HCT116 (cell line): ENCODE data around the gene EYA4. TPM values are rescaled to one million over a fixed set of nuclear protein-coding genes. Genes with fewer than 3 reads are reported as not detected.

Experiments used
- ATAC-seq: fragments of 200-7000 bp; cut with Tn5 transposase; 2 replicates; pipeline ENCODE4 v1.9.1; 2020; ENCODE audit warnings: mild to moderate bottlenecking, moderate library complexity
- BruUV-seq: library from RNA; stranded (reverse); fragments of 400-500 nt; replicated peaks from 2 replicates; lab custom pipeline; 2021; lab: Mats Ljungman, UMichigan
- CTCF ChIA-PET: fragments of 300-600 bp; sonication (Branson Sonifier 250); formaldehyde crosslinking; loops from one replicate; lab custom pipeline; 2021; ENCODE audit warnings: antibody characterized with exemption; lab: Charles Lee
- POLR2A ChIA-PET: fragments of 300-600, 350-600 bp; sonication (Branson Sonifier 250); formaldehyde crosslinking; loops from one replicate; lab custom pipeline; 2021; ENCODE audit warnings: antibody characterized with exemption; lab: Charles Lee
- RAD21 ChIA-PET, 2 experiments: fragments of 300-600 bp; sonication (Branson Sonifier 250); formaldehyde crosslinking; loops; one replicate each; lab custom pipeline; 2023; ENCODE audit warnings: low total read pairs in 2 of 2; ENCODE audit not compliant: uncharacterized antibody in 2 of 2, unreplicated experiment in 2 of 2, low non-redundant PET in 1 of 2; lab: Charles Lee
- DNase-seq: peaks from one replicate; pipeline ENCODE4 v3.0.0-alpha.2; 2010; ENCODE audit warnings: low read depth, low spot score
- H2AFZ ChIP-seq: fragments of 200-600 bp; shearing (Covaris generic), sonication (generic); 2 replicates; pipeline ENCODE4 v1.6.1; 2017; ENCODE audit warnings: low read depth, mixed run types, mixed read lengths, antibody characterized with exemption, low read length; ENCODE audit not compliant: poor library complexity, severe bottlenecking
- H3K27ac ChIP-seq: 2 replicates; pipeline ENCODE4 v1.5.1; 2012; ENCODE audit warnings: low read depth, low read length
- H3K27me3 ChIP-seq: fragments of 200-600 bp; sonication (generic); 2 replicates; pipeline ENCODE4 v1.6.1; 2016; ENCODE audit warnings: mixed run types, low read length, mixed read lengths; ENCODE audit not compliant: insufficient read depth
- H3K36me3 ChIP-seq, 2 experiments: fragments of 200-500 bp in 1 of 2; fragments of 200-600 bp in 1 of 2; sonication (Bioruptor generic) in 1 of 2; sonication (generic) in 1 of 2; 2 replicates each; pipeline versions ENCODE4 v1.5.1 to v1.6.1; 2014 to 2016; ENCODE audit warnings: low read length in 2 of 2, inconsistent platforms in 1 of 2, mixed read lengths in 1 of 2, mixed run types in 1 of 2; ENCODE audit not compliant: insufficient read depth in 2 of 2, control insufficient read depth in 1 of 2
- H3K4me1 ChIP-seq, 2 experiments: fragments of 200-600 bp in 1 of 2; sonication (generic) in 1 of 2; 2 replicates each; pipeline versions ENCODE4 v1.5.1 to v1.6.1; 2012 to 2017; ENCODE audit warnings: low read length in 2 of 2, inconsistent platforms in 1 of 2, mild to moderate bottlenecking in 1 of 2, mixed read lengths in 1 of 2, mixed run types in 1 of 2, moderate library complexity in 1 of 2; ENCODE audit not compliant: insufficient read depth in 2 of 2, control insufficient read depth in 1 of 2
- H3K4me2 ChIP-seq: fragments of 200-600 bp; sonication (generic); 2 replicates; pipeline ENCODE4 v1.6.1; 2017; ENCODE audit warnings: mixed run types, low read length, mixed read lengths
- H3K4me3 ChIP-seq, 2 experiments: fragments of 200-600 bp in 1 of 2; sonication (generic) in 1 of 2; replicated peaks in 1 of 2; 2 replicates each; pipeline ENCODE4 v1.5.1; 2011 to 2016; ENCODE audit warnings: low read length in 2 of 2, control low read depth in 1 of 2, low read depth in 1 of 2, mild to moderate bottlenecking in 1 of 2, mixed read lengths in 1 of 2, mixed run types in 1 of 2
- H3K79me2 ChIP-seq: fragments of 200-600 bp; sonication (generic); 2 replicates; pipeline ENCODE4 v1.6.1; 2017; ENCODE audit warnings: mild to moderate bottlenecking, mixed run types, low read length, moderate library complexity, mixed read lengths; ENCODE audit not compliant: insufficient read depth
- H3K9ac ChIP-seq: fragments of 200-600 bp; sonication (generic); 2 replicates; pipeline ENCODE4 v1.6.1; 2016; ENCODE audit warnings: low read length, mixed read lengths
- H3K9me2 ChIP-seq: fragments of 200-600 bp; sonication (generic), shearing (Covaris generic); 2 replicates; pipeline ENCODE4 v1.6.1; 2017; ENCODE audit warnings: mixed run types, mild to moderate bottlenecking, moderate library complexity; ENCODE audit not compliant: insufficient read depth
- H3K9me3 ChIP-seq, 2 experiments: fragments of 200-500 bp in 1 of 2; fragments of 200-600 bp in 1 of 2; sonication (Bioruptor generic) in 1 of 2; sonication (generic) in 1 of 2; 2 replicates each; pipeline ENCODE4 v1.6.1; 2014 to 2017; ENCODE audit warnings: low read length in 2 of 2, mixed read lengths in 2 of 2, inconsistent platforms in 1 of 2, low read depth in 1 of 2, mild to moderate bottlenecking in 1 of 2, mixed run types in 1 of 2, moderate library complexity in 1 of 2; ENCODE audit not compliant: control insufficient read depth in 1 of 2, insufficient read depth in 1 of 2
- H4K20me1 ChIP-seq: fragments of 200-600 bp; sonication (generic), shearing (Covaris generic); 2 replicates; pipeline ENCODE4 v1.6.1; 2017; ENCODE audit warnings: mixed run types, mild to moderate bottlenecking, moderate library complexity; ENCODE audit not compliant: insufficient read depth
- CBX3 ChIP-seq: IDR thresholded peaks from 2 replicates; pipeline ENCODE4 v1.6.1; 2012; ENCODE audit warnings: low read depth
- CTCF ChIP-seq, 3 experiments: fragments of 200-600 bp in 1 of 3; sonication (generic) in 1 of 3; IDR thresholded peaks in 2 of 3; conservative IDR thresholded peaks in 1 of 3; 2 replicates each; pipeline ENCODE4 v1.5.1; 2012 to 2017; ENCODE audit warnings: low read depth in 2 of 3, low read length in 2 of 3, antibody characterized with exemption in 1 of 3, borderline replicate concordance in 1 of 3, control low read depth in 1 of 3, mild to moderate bottlenecking in 1 of 3, mixed read lengths in 1 of 3, mixed run types in 1 of 3, moderate library complexity in 1 of 3; ENCODE audit not compliant: insufficient read depth in 1 of 3
- EGR1 ChIP-seq: IDR thresholded peaks from 2 replicates; pipeline ENCODE4 v1.6.1; 2012; ENCODE audit warnings: low read depth
- ELF1 ChIP-seq: IDR thresholded peaks from 2 replicates; pipeline ENCODE4 v1.6.1; 2012; ENCODE audit warnings: low read depth, borderline replicate concordance
- FOSL1 ChIP-seq: IDR thresholded peaks from 2 replicates; pipeline ENCODE4 v1.6.1; 2012; ENCODE audit warnings: low read depth
- JUND ChIP-seq: IDR thresholded peaks from 2 replicates; pipeline ENCODE4 v1.6.1; 2012
- POLR2A ChIP-seq: IDR thresholded peaks from 2 replicates; pipeline ENCODE4 v1.7.0; 2011; ENCODE audit warnings: borderline replicate concordance; ENCODE audit not compliant: insufficient read depth, insufficient read length; ENCODE audit errors: extremely low read depth
- REST ChIP-seq: IDR thresholded peaks from 2 replicates; pipeline ENCODE4 v1.6.1; 2012; ENCODE audit warnings: low read depth
- SP1 ChIP-seq: IDR thresholded peaks from 2 replicates; pipeline ENCODE4 v1.6.1; 2012; ENCODE audit warnings: low read depth
- SRF ChIP-seq: IDR thresholded peaks from 2 replicates; pipeline ENCODE4 v1.6.1; 2012; ENCODE audit warnings: low read depth
- TCF7L2 ChIP-seq: IDR thresholded peaks from 2 replicates; pipeline ENCODE4 v1.7.0; 2011; ENCODE audit warnings: borderline replicate concordance, inconsistent platforms; ENCODE audit not compliant: insufficient read depth, insufficient read length; ENCODE audit errors: extremely low read depth
- YY1 ChIP-seq: IDR thresholded peaks from 2 replicates; pipeline ENCODE4 v1.6.1; 2011; ENCODE audit warnings: low read length, low read depth, moderate library complexity, mild to moderate bottlenecking; ENCODE audit not compliant: insufficient replicate concordance; ENCODE audit errors: extremely low read depth
- ZNF274 ChIP-seq: fragments of 200-500 bp; sonication (Bioruptor generic); IDR thresholded peaks from 2 replicates; pipeline ENCODE4 v1.6.1; 2014; ENCODE audit warnings: mild to moderate bottlenecking, low read depth, low read length, inconsistent platforms
- intact Hi-C: fragments of 100-400 bp; cut with micrococcal nuclease; formaldehyde crosslinking; loops from 2 replicates; pipeline ENCODE4 v1.10.0; 2022
- total RNA-seq: library from RNA; stranded (reverse); gene quantifications from one replicate; pipeline ENCODE4 v1.2.1, GENCODE V29; 2021; ENCODE audit not compliant: unreplicated experiment

The EYA4 gene
- total RNA-seq, 1 experiment from 2014 or later: not detected

GRCh38 chr6:133274813-133275212, 33.7 kb downstream of the EYA4 start (continued):
- TF ChIP-seq SRF (no peak), FOSL1 (no peak), JUND (no peak), CTCF (IDR thresholded peaks at IDR 0.05 in 2 of 3, conservative IDR thresholded peaks at IDR 0.05 in 1 of 3; ENCODE audit: borderline replicate concordance in 1 of 3, insufficient read depth in 1 of 3, low read depth in 2 of 3, low read length in 2 of 3) (no peak), ZNF274 (no peak)

- Histone ChIP-seq H2AFZ (no peak overlapping the region), H3K36me3 (no peaks in the 10 kb centered on the region), H3K79me2 (no peaks in the 10 kb centered on the region), H3K9me2 (no peaks in the 10 kb centered on the region), H4K20me1 (no peaks in the 10 kb centered on the region), H3K4me2 (no peak overlapping the region), H3K27ac (no peak overlapping the region), H3K27me3 (no peaks in the 10 kb centered on the region; the same call in 1 of the 2 replicates), H3K4me3 (no peak overlapping the region), H3K4me1 (no peaks in the 10 kb centered on the region), H3K9ac (no peak overlapping the region), H3K9me3 (no peaks in the 10 kb centered on the region)
- ChIA-PET POLR2A (no interaction called here), CTCF (no interaction called here), RAD21 (no interaction called here)
- intact Hi-C loops: no loop called here
- BruUV-seq: no TSS peak
- ATAC-seq (no peak), DNase-seq (no peak)
- TF ChIP-seq EGR1 (no peak), ELF1 (no peak), SP1 (no peak), CTCF (IDR thresholded peaks at IDR 0.05 in 2 of 3, conservative IDR thresholded peaks at IDR 0.05 in 1 of 3; ENCODE audit: borderline replicate concordance in 1 of 3, insufficient read depth in 1 of 3, low read depth in 2 of 3, low read length in 2 of 3) (no peak), TCF7L2 (no peak), POLR2A (no peak), CBX3 (no peak), ZNF274 (no peak), REST (no peak), YY1 (no peak), FOSL1 (no peak)
Observed at GRCh38 chr6:133275213-133275612, 34.1 kb downstream of the EYA4 start.
